Natural killer cell treated with Interleukin-12 subunit alpha and Interleukin-12 subunit beta and Interleukin-15 and Interleukin-18, amount 100 ng/mL, for 72 hours (primary cell): ENCODE results near the gene AKIRIN1. TPM values are rescaled to one million over a fixed set of nuclear protein-coding genes. Genes with fewer than 3 reads are reported as not detected.
"Not testable (repeated sequence)": the region's sequence is repeated elsewhere in the genome, so short reads cannot be mapped to it uniquely, and the experiment has no call there.

Experiments
- ATAC-seq, 2 donors: fragments of 150-1000 bp; cut with Tn5 transposase in 1 of 2; sonication (Bioruptor Pico), chemical (Tn5 transposase) in 1 of 2; 2 replicates each; pipeline ENCODE4 v1.10.0; 2021
- DNase-seq: peaks from one replicate; pipeline ENCODE4 v3.0.0; 2022; ENCODE audit warnings: low spot score
- H3K27ac Mint-ChIP-seq, 2 donors: 1 replicate in 1 of 2; 2 replicates in 1 of 2; pipeline ENCODE4 v1.8.0; 2022; ENCODE audit warnings: mixed read lengths in 2 of 2, mild to moderate bottlenecking in 1 of 2, moderate library complexity in 1 of 2
- H3K27me3 Mint-ChIP-seq, 2 donors: 1 replicate in 1 of 2; 2 replicates in 1 of 2; pipeline ENCODE4 v1.8.0; 2022; ENCODE audit warnings: mixed read lengths in 2 of 2
- H3K36me3 Mint-ChIP-seq: one replicate; pipeline ENCODE4 v1.8.0; 2022; ENCODE audit warnings: mixed read lengths
- H3K4me1 Mint-ChIP-seq, 2 donors: 1 replicate in 1 of 2; 2 replicates in 1 of 2; pipeline ENCODE4 v1.8.0; 2022; ENCODE audit warnings: low read depth in 2 of 2, mixed read lengths in 2 of 2, mild to moderate bottlenecking in 1 of 2
- H3K4me3 Mint-ChIP-seq: one replicate; pipeline ENCODE4 v1.8.0; 2022; ENCODE audit warnings: mixed read lengths
- H3K9me3 Mint-ChIP-seq: 2 replicates; pipeline ENCODE4 v1.8.0; 2022; ENCODE audit warnings: mixed read lengths
- total RNA-seq, 2 donors: library from RNA; stranded (reverse); gene quantifications; one replicate each; pipeline ENCODE4 v1.2.3, GENCODE V29; 2022

AKIRIN1 gene, protein sequence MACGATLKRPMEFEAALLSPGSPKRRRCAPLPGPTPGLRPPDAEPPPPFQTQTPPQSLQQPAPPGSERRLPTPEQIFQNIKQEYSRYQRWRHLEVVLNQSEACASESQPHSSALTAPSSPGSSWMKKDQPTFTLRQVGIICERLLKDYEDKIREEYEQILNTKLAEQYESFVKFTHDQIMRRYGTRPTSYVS
- total RNA-seq = 10 to 100 TPM; 71.0 to 88.3 TPM

DNA sequence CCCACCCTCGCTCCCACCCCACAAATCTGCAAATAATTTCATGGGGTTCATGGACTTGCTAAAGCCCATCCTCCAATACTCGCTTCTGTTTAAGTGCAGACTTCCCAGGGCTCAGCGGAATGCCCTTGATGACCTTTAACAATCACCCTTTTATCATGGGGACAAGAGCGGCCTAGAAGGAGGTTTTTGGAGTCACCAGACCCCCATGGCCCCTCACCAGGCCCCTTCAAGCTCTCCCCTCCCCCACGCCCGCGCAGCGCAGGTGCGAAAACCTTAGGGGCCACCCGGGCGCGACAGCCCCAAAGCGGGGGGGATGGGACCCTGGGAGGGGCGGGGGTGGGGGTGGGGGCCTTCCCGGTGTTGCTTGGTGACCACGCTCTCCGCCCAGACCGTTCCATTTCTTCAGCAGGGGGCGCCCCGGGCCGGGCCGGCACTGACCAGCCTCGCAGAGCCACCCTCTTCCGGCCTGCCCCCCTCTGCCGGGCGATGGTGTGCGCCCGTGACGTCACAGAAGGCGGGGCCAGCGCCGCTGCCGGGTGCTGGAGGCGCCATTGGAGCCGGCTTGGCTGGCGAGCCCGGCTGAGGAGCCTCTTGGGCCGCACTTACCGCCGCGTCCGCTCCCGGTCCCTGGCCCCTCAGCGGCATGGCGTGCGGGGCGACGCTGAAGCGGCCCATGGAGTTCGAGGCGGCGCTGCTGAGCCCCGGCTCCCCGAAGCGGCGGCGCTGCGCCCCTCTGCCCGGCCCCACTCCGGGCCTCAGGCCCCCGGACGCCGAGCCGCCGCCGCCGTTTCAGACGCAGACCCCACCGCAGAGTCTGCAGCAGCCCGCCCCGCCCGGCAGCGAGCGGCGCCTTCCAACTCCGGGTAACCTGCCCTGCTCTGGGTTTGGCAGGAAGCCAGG, at the start of gene AKIRIN1:
AKIRIN1 (plus strand) TSS at position 539 of the 900 bp plus-strand sequence; CDS start at position 644, 105 bp downstream.
- ATAC-seq = peak; percentile 99 to 100

DNA sequence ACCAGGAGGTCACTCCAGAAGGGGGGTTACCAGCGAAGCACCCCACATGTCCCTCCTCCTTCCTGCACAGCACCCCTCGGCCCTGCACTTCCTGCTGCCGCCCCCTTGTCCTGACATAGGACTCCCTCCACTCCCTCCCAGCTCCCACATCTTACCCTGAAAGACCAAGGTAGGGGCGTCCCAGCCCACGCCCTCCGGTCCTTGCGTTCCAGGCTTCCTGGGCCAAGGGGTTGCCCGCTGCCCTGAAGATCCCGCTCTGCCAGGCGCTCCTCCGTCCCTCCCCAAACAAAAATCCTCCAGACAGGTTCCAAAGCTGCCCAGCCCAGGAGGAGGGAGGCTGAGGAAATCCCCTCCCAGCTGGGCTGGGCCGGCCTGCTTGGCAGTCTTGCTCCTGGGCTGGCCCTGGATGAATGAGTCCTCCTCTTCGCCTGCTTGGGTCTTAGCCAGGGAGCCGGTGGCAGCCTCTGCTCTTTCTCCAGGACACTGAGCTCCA, 49.5 kb upstream of the AKIRIN1 start, which contains the start of gene RHBDL2:
RHBDL2 (minus strand) TSS at position 304 of the 493 bp plus-strand sequence. CDS start 22,618 bp downstream, outside the sequence.
- H3K4me3 Mint-ChIP-seq = no peak within 1 kb of the TSS
- H3K36me3 Mint-ChIP-seq = no peaks in the 10 kb centered on the region
- H3K27ac Mint-ChIP-seq = no peak within 1 kb of the TSS
- DNase-seq (no peak), ATAC-seq (no peak)
- no peaks in the 10 kb centered on the region for H3K9me3 Mint-ChIP-seq
- no peaks in the 10 kb centered on the region for H3K4me1 Mint-ChIP-seq
- peaks cover 8 to 11% of the 10 kb centered on the region in 2 donors for H3K27me3 Mint-ChIP-seq

More for the DNA sequence above, at the start of gene AKIRIN1:
- Mint-ChIP-seq H3K27me3 (peaks cover 4 to 6% of the 10 kb centered on the region in 2 donors), H3K4me1 (peaks cover 28% of the 10 kb centered on the region in 2 donors), H3K9me3 (no peaks in the 10 kb centered on the region), H3K27ac (peak within 1 kb of the TSS; percentile 68 to 78), H3K4me3 (peak within 1 kb of the TSS; percentile 83), H3K36me3 (peaks cover 10% of the 10 kb centered on the region)
- peak; percentile 99 for DNase-seq

DNA sequence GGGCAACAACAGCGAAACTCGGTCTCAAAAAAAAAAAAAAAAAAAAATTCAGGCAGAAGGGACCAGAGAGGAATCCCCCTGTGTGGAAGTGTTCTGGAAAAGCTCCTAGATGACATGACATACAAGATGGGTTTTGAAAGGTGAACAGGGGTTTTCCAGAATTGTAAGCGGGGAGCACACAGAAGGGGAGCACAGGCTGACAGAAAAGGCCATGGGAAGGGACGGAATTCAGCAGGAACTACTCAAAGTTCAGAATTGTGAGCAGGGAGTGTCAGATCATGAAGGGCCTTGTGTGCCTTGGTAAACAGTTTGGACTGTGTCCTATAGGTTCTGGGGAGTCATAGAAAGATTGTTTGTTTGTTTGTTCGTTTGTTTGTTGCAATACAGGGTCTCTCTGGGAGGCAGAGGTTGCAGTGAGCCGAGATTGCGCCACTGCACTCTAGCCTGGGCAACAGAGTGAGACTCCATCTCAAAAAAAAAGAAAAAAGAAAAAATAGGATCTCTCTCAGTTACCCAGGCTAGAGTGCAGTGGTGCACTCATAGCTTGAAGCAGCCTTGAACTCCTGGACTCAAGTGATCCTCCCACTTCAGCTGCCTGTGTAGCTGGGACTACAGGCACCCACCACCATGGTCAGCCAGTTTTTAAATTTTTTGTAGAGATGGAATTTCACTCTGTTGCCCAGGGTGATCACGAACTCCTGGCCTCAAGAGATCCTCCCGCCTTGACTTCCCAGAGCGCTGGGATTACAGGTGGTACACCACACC, 48.2 kb upstream of the AKIRIN1 start:
- Mint-ChIP-seq H3K9me3 (no peaks in the 10 kb centered on the region), H3K27me3 (peaks cover 8 to 11% of the 10 kb centered on the region in 2 donors), H3K4me3 (no peak overlapping the region), H3K27ac (no peak overlapping the region), H3K36me3 (no peaks in the 10 kb centered on the region), H3K4me1 (no peaks in the 10 kb centered on the region)
- no peak for ATAC-seq
- no peak for DNase-seq

DNA sequence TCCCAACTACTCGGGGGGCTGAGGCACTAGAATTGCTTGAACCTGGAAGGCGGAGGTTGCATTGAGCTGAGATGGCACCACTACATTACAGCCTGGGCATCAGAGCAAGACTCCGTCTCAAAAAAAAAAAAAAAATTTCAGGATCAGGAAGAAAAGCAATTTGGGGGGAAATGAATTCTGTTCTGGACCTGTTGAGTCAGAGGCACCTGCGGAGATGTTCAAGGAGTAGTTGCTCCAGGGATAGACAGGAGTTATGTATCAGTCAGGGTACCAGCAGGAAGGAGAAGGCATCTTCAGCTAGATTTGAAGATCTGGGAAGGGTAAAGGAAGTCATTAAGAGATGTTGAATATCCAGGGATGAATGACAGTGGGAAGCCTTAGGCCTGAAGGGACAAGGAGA, 46.5 kb upstream of the AKIRIN1 start:
- no peaks in the 10 kb centered on the region for H3K9me3 Mint-ChIP-seq
- no peak for DNase-seq
- peaks cover 8 to 11% of the 10 kb centered on the region in 2 donors for H3K27me3 Mint-ChIP-seq
- H3K36me3 Mint-ChIP-seq = no peaks in the 10 kb centered on the region
- ATAC-seq = no peak
- H3K27ac Mint-ChIP-seq = no peak overlapping the region
- H3K4me3 Mint-ChIP-seq = no peak overlapping the region
- H3K4me1 Mint-ChIP-seq = no peaks in the 10 kb centered on the region

DNA sequence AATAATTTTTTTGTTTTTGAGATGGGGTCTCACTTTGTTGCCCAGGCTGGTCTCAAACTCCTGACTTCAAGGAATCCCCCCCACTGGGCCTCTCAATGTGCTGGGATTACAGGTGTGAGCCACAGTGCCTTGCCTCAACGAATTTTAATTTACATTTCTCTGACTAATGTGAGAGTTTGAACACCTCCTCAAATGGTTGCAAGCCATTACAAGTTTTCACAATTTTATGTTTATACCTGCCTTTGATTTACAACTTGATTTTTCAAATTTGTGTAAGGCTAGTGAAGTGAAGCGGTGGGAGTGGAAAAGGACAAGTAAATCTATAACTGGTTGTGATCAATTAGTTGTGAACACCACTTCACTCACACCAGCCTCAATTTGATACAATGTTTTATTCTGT, 40.5 kb upstream of the AKIRIN1 start:
- H3K4me3 Mint-ChIP-seq = no peak overlapping the region
- no peaks in the 10 kb centered on the region for H3K9me3 Mint-ChIP-seq
- H3K27me3 Mint-ChIP-seq = peaks cover 0 to 3% of the 10 kb centered on the region in 2 donors
- ATAC-seq (no peak), DNase-seq (no peak)
- no peak overlapping the region for H3K27ac Mint-ChIP-seq
- peaks cover 0 to 7% of the 10 kb centered on the region in 2 donors for H3K4me1 Mint-ChIP-seq
- H3K36me3 Mint-ChIP-seq = no peaks in the 10 kb centered on the region

DNA sequence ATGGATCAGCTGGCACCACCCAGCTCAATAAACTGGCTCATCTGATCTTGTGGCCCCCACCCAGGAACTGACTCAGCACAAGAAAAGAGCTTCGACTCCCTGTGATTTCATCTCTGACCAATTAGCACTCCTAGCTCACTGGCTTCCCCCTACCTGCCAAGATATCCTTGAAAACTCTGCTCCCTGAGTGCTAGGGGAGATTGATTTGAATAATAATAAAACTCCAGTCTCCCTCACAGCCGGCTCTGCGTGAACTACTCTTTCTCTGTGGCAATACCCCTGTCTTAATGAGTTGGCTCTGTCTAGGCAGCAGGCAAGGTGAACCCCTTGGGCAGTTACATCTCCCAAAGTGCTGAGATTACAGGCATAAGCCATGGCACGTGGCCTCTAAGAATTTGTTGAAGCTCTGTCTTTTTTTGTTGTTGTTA, 37.6 kb upstream of the AKIRIN1 start:
- no peak for ATAC-seq
- H3K4me3 Mint-ChIP-seq = no peak overlapping the region
- H3K36me3 Mint-ChIP-seq = no peaks in the 10 kb centered on the region
- no peak for DNase-seq
- H3K4me1 Mint-ChIP-seq = peaks cover 0 to 7% of the 10 kb centered on the region in 2 donors
- H3K27me3 Mint-ChIP-seq = peaks cover 0 to 3% of the 10 kb centered on the region in 2 donors
- H3K27ac Mint-ChIP-seq = no peak overlapping the region
- no peaks in the 10 kb centered on the region for H3K9me3 Mint-ChIP-seq

DNA sequence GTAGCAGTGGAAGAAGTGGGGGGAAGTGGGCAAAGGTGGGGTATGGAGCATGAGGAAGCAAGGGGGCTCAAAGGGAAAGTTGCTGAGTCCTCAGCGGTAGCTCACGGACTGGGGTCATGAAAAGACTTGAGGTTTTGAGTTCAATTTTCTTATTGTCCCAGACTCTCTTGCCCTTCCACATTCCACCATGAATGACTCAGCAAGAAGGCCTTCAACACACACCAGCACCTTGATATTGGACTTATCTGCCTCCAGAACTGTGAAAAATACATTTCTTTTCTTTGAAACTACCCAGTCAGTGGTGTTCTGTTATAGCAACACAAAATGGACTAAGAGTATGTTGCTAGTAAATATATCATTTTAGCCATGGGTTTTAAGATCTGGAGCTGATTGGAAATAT, 32.1 kb upstream of the AKIRIN1 start:
- peak overlapping the region in 1 of 2 donors; percentile 45 for H3K27ac Mint-ChIP-seq
- no peaks in the 10 kb centered on the region for H3K36me3 Mint-ChIP-seq
- no peak for DNase-seq
- ATAC-seq = no peak
- no peak overlapping the region for H3K4me3 Mint-ChIP-seq
- H3K9me3 Mint-ChIP-seq = no peaks in the 10 kb centered on the region
- H3K27me3 Mint-ChIP-seq = no peaks in the 10 kb centered on the region
- H3K4me1 Mint-ChIP-seq = peaks cover 9 to 11% of the 10 kb centered on the region in 2 donors

DNA sequence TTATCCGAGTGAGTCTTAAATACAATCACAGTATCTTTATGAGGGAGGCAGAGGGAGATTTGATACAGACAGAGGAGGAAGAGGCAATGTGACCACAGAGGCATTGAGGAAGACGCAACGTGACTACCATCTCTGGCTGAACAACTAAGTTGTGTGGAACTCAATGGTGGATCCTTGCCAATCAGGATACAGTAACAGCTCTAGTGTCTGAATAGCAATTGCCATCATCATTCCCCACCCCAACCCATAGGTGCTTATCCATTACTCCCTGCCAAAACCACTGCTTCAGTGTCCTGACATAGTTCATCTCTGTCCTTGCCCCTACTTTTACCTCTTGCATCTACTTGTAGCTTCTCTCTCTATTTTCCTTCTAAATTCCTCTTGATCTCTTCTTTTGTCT, 29.0 kb upstream of the AKIRIN1 start:
- H3K36me3 Mint-ChIP-seq = no peaks in the 10 kb centered on the region

DNA sequence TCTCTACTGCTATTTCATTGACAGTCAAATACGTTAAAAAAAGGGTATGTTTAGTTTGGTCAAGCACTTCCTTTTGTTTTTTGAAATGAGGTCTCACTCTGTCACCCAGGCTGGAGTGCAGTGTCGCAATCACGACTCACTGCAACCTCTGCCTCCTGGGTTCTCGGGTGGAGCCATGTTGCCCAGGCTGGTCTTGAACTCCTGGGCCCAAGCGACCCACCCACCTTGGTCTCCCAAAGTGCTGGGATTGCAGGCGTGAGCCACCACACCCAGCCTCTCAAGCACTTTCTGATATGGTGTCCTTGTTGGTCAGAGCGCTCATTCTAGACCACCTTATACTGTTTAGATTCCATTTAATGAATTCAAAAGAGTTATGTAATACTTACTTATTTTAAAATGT, 28.5 kb upstream of the AKIRIN1 start:
- DNase-seq = no peak
- peak overlapping the region; percentile 18 for H3K4me3 Mint-ChIP-seq

More for the DNA sequence above, 29.0 kb upstream of the AKIRIN1 start:
- H3K9me3 Mint-ChIP-seq = no peaks in the 10 kb centered on the region
- H3K4me1 Mint-ChIP-seq = peaks cover 9 to 11% of the 10 kb centered on the region in 2 donors
- peak in 1 of 2 donors; percentile 11 for ATAC-seq
- peak overlapping the region; percentile 18 for H3K4me3 Mint-ChIP-seq
- DNase-seq = no peak
- H3K27me3 Mint-ChIP-seq = peaks cover 0 to 3% of the 10 kb centered on the region in 2 donors
- H3K27ac Mint-ChIP-seq = no peak overlapping the region

DNA sequence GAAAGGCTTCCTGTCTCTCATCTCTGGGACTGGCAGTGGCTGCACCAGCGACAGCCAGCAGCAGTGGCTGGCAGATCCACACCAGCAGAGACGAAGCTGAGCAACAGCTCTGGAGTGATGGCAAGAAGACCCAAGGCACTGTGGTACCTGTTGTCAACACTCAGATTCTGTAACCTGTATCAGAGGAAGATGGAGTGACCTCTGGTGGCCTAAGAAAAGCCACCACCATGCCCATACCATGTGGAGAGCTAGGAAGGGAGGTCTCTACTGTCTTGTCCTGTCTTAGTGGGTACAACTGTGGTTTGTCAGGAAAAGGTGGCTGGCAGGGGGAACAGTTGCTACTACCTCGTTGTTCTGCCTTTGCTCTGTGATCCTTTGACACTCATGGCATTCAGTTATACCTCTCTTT, 26.9 kb upstream of the AKIRIN1 start:
- H3K4me3 Mint-ChIP-seq = no peak overlapping the region
- H3K9me3 Mint-ChIP-seq = no peaks in the 10 kb centered on the region
- peak in 1 of 2 donors; percentile 41 for ATAC-seq
- DNase-seq = no peak
- no peaks in the 10 kb centered on the region for H3K36me3 Mint-ChIP-seq
- no peak overlapping the region for H3K27ac Mint-ChIP-seq
- H3K27me3 Mint-ChIP-seq = peaks cover 0 to 3% of the 10 kb centered on the region in 2 donors
- H3K4me1 Mint-ChIP-seq = peaks cover 9 to 11% of the 10 kb centered on the region in 2 donors

More for the DNA sequence above, 28.5 kb upstream of the AKIRIN1 start:
- no peak overlapping the region for H3K27ac Mint-ChIP-seq
- H3K27me3 Mint-ChIP-seq = peaks cover 0 to 3% of the 10 kb centered on the region in 2 donors
- H3K4me1 Mint-ChIP-seq = peaks cover 9 to 11% of the 10 kb centered on the region in 2 donors
- ATAC-seq = peak; percentile 53 to 61
- H3K36me3 Mint-ChIP-seq = no peaks in the 10 kb centered on the region
- no peaks in the 10 kb centered on the region for H3K9me3 Mint-ChIP-seq

DNA sequence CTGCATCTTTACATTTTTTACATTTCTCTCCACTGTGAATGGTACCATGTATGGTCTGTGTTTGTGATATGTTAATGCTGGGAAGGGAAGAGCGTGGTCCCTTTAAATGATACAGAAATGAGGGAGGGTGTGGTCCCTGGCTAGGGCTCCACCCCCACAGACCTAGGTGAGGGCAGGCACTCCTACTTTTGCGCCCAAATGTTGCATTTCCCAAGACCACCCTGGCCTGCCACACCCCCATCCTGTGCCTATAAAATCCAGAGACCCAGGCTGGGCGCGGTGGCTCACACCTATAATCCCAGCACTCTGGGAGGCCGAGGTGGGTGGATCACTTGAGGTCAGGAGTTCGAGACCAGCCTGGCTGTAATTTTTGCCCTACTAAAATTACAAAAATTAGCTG, 17.9 kb upstream of the AKIRIN1 start:
- not testable (repeated sequence) for H3K4me1 Mint-ChIP-seq, ATAC-seq, H3K4me3 Mint-ChIP-seq, H3K36me3 Mint-ChIP-seq, H3K27ac Mint-ChIP-seq, H3K9me3 Mint-ChIP-seq, H3K27me3 Mint-ChIP-seq, DNase-seq

DNA sequence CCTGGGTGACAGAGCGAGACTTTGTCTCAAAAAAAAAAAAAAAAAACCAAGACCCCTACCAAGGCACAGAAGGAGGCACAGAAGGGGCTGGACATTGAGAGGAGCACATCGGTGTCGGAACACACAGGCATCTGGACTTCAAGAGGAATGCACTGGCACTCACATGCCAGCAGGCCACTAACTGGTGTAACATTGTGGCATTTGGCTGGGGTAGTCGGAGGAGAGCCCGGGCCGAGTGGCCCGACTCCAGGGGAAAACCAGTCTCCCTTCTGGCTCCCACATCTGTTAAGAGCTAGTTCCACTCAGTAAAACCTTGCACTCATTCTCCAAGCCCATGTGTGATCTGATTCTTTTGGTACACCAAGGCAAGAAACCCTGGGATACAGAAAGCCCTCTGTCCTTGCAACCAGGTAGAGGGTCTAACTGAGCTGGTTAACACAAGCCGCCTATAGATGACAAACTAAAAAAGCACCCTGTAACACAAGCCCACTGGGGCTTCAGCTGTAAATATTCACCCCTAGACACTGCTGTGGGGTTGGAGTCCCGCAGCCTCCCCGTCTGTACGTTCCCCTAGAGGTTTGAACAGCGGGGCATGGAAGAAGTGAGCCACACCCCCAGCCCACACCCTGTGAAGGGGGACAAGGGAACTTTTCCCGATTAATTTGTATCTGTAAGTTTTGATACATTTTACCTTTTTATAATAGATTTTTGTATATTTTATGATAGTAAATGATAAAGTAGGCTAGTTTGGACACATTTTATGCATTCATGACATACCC, 17.2 kb upstream of the AKIRIN1 start:
- no peak overlapping the region for H3K27ac Mint-ChIP-seq
- H3K9me3 Mint-ChIP-seq = no peaks in the 10 kb centered on the region
- DNase-seq (no peak), ATAC-seq (no peak)
- peaks cover 5% of the 10 kb centered on the region for H3K36me3 Mint-ChIP-seq
- no peak overlapping the region for H3K4me3 Mint-ChIP-seq
- no peaks in the 10 kb centered on the region for H3K4me1 Mint-ChIP-seq
- H3K27me3 Mint-ChIP-seq = no peaks in the 10 kb centered on the region
